ENCODE results near the gene ADGRD1.

Gene ADGRD1

GRCh38 chr12:131025234-131025633 lies 71.5 kb downstream of the ADGRD1 start:
- DNase-seq (ENCODE audit: low read depth), result no peak

- no peak for DNase-seq (ENCODE audit: low read depth)
Observed at GRCh38 chr12:131025939-131026702, 72.4 kb downstream of the ADGRD1 start.

DNA sequence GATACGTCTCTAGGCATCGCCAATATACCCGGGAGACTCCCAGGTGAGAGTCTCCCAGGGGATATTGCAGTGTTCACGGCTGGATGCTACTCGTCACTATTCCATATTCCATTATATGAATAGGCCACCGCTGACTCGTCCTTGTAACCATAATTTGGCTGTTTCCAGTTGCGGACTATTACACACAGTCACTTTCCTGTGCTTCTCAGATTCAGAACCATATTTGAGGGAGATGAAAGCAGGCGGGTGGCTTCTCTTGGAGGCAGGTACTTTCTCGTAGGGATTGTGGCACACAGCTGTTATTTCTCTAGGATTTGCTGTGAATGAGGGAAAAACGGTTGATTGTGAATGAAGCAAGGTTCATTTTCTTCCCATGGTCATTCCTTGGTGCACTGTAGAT lies 73.0 kb downstream of the ADGRD1 start:
- no peak for DNase-seq (ENCODE audit: low read depth)

- DNase-seq (ENCODE audit: low read depth), result no peak
Observed at GRCh38 chr12:131027264-131027663, 73.6 kb downstream of the ADGRD1 start.

- DNase-seq (ENCODE audit: low read depth), result no peak
Observed at GRCh38 chr12:131027876-131028586, 74.3 kb downstream of the ADGRD1 start.

DNA sequence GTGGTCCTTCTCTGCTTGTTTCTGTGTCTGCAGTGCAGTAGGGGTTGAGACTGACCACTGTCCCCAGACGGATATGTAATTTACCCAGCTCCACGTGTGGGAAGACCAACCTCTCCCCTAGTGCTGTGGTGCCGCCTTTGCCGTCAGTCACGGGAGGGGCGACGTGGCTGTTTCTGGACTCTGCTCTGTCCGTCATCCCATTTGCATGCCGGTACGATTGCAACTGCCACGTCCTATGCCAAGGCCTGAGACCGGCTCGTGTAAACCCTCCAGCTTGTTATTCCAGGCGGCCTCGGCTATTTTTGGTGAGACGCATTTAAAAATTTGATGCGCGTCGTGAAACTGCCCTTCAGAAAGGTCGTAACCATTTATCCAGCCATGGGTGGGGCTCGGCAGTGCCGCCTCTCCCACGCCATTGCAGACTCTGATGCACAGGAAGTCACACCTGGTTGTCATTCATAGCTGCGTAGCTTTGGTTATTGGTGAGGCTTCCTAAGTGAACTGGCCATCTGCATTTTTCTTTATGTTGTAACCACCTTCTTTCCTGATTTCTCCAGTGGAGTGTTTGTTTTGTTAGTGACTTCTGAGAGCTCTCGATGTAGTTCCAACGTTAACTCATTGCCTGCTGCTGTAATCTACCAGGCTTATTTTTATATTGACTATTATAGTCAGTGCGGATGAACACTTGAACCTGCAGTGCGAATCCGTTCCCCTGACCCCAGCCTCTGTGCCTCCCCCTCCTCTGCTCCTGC lies 75.1 kb downstream of the ADGRD1 start:
- DNase-seq (ENCODE audit: low read depth), result no peak

DNA sequence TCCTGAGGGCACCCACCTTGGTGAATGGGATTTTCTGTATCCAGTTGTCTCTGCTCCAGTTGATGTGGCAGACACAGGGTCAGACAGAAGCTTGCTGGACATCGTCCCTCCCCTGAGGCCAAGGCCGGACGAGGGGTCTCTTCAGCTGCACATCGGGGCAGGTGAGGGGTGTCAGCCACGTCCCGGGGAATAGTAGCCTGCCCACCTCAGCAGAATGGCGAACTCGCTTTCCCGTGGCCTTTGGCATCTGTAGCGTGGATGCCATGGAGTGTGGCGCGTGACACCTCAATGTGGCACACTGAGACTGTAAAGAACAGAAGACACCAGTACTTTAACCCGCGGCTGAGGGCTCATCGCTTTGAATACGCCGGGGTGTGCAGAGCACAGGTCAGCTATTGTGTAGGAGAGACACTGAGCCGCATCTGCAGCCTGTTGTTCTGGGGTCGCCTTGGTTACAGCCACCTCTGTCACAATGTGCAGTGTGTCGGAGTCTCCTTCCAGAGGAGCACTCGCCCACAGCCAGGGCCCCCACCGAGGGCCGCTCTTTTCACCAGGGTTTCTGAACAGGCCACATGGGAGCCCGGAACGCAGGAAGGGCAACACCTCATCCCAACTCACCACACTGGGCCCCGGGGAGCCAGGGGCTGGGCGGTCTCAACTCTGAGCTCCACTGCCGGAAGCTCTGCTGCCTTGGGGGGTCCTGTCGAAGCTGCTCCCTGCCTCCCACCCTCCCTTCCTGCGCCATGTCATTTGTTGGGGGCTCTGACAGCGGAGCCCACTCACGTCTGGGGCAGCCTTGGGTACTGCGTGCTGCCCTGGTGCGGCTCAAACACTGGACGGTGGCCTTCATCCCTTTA lies 77.0 kb downstream of the ADGRD1 start:
- no peak for DNase-seq (ENCODE audit: low read depth)

- no peak for DNase-seq (ENCODE audit: low read depth)
Observed at GRCh38 chr12:131032082-131032750, 78.5 kb downstream of the ADGRD1 start.

DNA sequence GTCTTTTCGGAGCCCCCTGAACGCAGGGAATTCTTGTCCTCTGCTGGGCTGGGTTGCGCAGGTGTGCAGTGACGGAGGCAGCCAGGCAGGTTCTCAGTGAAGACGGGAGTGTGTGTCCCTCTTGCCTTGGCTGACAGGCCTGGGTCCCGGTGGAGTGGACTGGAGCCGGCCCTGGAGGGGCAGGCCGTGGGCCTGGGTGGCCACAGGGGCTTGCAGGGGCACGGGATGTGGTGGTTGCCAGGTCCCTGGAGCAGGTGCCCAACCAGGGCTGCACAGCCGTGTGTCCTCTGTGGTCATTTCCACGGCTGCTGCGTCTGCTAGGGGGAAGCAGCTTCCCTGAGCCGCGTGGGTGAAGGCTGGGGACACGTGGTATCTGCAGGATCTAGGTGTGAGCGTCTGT lies 79.8 kb downstream of the ADGRD1 start:
- DNase-seq (ENCODE audit: low read depth), result no peak

DNA sequence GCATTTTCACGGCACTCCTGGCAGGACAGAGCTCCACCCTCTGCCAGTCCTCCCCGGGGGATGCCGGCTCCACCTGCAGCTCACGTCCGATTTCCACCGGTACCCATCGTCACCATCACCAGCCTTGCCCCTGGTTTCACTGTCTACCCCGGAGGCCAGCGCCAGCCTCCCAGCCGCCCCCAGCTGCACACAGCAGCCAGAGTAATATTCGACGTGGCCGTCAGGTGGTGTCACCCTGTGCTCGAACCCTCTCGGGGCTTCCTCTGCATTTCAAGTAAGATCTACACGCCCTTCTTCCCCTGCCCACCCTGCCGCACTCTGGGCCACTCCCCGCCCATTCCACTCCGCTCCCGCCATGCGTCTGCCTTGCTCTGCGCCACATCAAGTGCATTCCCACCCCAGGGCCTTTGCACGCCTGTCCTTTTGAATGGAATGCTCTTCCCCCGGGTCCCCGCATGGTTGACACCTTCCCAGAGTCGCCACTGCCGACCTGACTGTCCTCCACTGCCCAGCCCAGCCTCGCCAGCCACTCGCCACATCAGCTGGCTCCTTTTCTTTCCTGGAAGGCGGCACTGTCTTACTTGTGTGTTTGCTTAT lies 80.3 kb downstream of the ADGRD1 start:
- no peak for DNase-seq (ENCODE audit: low read depth)

- DNase-seq (ENCODE audit: low read depth), result no peak
Observed at GRCh38 chr12:131034631-131035244, 81.0 kb downstream of the ADGRD1 start.

DNA sequence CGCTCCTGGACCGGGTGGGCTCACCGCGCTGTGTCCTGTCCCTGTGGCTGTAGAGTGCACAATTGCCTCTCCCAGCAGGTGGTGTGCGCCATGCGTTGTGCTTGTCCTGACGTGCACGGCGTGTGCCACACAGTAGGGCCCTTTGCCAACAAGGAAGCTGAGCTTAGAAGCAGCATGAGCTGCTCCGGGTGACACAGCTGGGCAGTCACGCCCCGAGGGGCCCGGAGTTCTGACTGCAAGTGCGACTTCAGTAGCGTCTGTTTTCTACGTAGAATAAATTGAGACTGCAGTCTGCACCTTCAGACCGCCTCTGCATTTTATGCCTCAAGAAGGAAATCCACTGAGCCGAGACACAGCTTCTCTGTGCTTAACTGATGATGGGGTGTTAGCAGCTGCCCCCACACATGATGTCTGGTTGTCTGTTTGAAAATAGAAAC lies 81.6 kb downstream of the ADGRD1 start:
- DNase-seq (ENCODE audit: low read depth), result no peak

DNA sequence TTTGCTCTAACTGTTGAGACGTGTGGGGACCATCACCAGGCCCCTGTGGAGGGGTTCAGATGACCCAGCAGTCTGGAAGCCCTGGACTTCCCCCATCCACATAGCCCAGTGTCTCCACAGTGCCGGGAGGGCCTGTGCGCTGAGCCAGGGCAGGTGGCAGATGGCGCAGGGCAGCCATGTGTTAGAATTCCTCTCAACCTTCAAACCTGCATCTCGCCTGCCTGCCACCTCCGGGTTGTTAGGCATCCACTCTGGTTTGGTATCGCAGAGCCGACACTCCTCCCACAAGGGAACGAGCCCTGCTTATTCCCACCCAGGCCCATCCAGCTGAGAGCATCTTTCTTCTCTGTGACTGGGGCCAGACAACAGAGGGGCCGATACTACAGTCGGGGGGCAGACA lies 84.5 kb downstream of the ADGRD1 start:
- no peak for DNase-seq (ENCODE audit: low read depth)

DNA sequence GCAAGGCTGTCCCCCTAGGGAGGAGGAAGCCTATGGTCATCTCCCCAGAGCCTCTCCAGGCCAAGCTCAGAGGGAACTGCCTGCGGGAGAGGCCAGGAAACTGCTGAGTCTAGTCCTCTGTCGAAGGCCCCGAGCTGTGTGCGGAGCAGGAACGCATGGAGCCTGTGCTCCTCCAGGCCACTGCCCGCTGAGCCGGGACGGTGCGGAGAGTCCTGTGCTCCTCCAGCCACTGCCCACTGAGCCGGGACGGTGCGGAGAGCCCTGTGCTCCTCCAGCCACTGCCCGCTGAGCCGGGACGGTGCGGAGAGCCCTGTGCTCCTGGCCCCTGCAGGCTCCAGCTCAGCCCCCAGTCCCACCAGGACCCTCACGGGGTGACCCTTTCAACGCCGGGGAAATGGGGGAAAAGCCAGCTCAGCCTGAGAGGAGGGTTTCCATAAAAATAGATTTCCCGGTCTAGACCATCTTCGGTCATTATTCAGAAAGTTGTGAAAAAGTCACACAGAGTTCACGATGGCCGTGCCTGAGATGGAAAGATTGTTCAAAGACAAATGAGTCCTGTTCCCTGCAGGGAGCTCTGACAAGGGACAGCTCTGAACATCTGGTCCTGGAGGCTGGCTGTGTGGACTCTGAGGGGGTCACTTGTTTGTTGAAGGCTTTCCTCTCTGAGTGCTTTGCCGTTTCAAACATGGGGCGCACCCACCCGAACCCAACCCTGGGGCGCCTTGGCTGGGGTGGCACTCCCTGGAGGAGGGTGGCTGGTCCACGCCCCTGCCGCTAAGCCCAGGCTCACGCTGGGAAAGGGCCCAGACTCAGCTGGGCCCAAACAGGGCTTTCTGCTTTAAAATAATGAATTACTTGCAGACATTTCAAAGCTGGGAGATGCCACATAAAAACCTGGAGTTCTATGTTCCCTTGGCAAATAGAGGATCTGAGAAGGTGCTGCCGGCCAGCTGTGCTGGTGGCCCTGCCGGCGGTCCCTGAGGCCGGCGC lies 85.5 kb downstream of the ADGRD1 start:
- no peak for DNase-seq (ENCODE audit: low read depth)

- no peak for DNase-seq (ENCODE audit: low read depth)
Observed at GRCh38 chr12:131040491-131040890, 86.8 kb downstream of the ADGRD1 start.

- DNase-seq (ENCODE audit: low read depth), result no peak
Observed at GRCh38 chr12:131041216-131041967, 87.7 kb downstream of the ADGRD1 start.

DNA sequence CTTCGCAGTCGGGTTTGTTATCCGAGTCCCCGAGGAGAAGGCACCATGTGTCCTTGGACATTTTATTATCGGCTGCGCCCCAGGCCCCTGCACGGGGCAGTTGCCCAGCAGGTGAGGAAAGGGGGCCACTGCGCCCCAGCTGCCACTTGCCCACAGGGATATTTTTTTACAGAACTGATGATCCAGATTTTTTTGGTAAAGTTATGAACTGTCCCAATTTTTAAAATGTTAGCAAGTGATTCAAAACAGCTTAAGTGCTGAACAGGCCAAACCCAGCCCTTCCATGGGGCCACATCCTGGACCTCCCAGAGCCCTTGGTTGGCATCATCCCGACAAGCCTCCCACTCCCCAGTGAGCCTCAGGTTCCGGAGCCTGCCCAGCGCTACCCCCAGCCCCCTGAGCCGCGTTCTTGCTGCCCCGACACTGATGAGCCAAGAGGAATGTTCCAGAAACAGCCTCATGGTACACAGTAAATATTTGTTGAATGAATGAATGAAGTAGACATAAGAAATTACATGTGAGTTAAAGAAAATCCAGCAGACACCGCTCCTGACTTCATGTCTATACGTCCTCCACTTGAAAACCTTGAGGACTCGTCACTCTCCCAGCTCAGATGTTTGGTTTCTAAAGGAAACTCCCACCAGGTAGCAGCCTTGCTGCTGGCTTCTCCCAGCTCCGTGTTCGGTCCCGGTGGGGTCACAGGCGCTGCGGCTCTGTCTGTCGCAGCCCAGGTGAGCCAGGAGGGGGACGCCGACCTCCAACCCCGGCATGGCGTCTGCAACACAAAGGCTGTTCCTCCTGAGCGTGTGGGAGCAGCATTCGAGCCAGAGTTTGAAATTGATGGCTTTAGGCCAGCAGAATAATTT lies 88.5 kb downstream of the ADGRD1 start:
- no peak for DNase-seq (ENCODE audit: low read depth)
